NOMO-1 treated with dmso at 0.1 percent for 144 hours (cell line): ENCODE results near the gene RPS6KC1.
"Not testable (repeated sequence)": the region's sequence is repeated elsewhere in the genome, so short reads cannot be mapped to it uniquely, and the experiment has no call there.

Source experiments
- DNase-seq: peaks from one replicate; lab custom pipeline; 2025; ENCODE audit not compliant: unreplicated experiment; lab: John Stamatoyannopoulos, UW

Gene RPS6KC1

GRCh38 chr1:213273546-213273945 is 222.5 kb downstream of the RPS6KC1 start:
- no peak for DNase-seq

DNA sequence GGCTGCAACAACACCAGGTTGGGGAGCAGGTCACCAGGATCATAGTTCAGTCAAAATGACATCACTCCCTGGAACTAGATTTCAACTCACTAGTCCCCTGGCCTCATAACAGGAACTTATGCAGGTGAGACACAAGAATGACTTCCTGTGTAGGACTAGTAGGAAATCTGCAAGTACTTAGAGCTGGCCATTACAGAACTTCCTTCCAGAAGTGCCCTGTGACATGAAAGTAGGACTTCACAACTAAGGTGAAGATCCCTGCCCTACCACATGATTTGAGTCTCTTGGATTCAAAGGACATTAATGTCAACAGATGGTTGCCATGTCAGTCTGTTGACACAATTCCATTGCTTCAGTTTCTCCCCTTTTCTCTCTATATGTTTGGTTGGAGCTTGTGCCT is 223.1 kb downstream of the RPS6KC1 start:
- DNase-seq: no peak

GRCh38 chr1:213275293-213275692 is 224.3 kb downstream of the RPS6KC1 start:
- no peak for DNase-seq

GRCh38 chr1:213276236-213276635 is 225.2 kb downstream of the RPS6KC1 start:
- DNase-seq: no peak

DNA sequence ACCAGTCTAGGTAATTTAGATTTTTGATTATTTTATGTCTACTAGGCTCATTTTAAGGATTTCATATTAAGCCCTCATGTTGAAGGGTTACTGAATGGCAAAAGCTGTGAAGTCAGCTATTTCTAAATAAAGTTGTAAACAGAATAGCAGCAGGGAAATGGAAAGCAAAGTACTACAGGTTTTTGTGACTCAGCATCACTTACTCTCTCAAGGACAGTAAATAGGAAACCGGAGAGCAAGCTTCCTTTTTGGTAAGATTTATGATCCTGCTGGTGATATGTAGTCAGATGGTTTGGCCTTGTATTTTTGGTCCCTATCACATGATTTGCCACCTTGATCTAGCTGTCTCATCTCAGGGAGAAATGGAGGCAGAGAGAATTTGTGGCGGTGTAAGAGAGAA is 226.0 kb downstream of the RPS6KC1 start:
- no peak for DNase-seq

GRCh38 chr1:213279410-213279809 is 228.4 kb downstream of the RPS6KC1 start:
- DNase-seq: no peak

DNA sequence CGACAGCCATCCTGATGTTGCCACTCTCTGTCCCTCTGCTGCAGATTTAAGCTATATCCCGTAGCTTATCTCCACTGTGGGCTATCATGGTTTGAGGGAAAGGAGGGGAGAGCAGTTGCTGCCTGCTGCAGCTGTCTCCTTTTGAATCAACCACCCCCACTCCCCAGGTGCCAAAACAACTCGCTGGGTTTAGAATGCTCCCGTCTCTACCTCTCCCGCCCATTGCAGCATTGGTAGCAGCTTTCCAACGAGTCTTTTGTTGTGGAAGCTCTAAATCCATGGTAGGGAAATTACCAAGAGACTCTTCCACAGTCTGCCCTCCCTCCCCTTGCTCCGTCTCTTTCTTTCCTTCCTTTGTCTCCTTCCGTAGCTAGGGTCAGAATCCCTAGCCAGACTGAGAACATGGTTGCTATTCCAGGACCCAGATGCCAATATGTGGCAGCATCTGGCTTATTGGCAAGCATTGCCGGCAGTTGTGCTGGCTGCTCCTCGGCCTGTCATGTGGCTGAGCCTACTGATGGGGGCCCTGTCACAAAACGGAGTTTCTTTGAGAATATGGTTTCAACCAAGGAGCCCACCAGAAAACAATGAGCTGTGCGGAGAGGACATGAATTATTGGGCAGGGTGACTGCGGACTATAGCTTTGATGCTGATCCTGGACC is 230.7 kb downstream of the RPS6KC1 start:
- DNase-seq: no peak

GRCh38 chr1:213284626-213285025 is 233.6 kb downstream of the RPS6KC1 start:
- DNase-seq: no peak

GRCh38 chr1:213286235-213286634 is 235.2 kb downstream of the RPS6KC1 start:
- DNase-seq: no peak

DNA sequence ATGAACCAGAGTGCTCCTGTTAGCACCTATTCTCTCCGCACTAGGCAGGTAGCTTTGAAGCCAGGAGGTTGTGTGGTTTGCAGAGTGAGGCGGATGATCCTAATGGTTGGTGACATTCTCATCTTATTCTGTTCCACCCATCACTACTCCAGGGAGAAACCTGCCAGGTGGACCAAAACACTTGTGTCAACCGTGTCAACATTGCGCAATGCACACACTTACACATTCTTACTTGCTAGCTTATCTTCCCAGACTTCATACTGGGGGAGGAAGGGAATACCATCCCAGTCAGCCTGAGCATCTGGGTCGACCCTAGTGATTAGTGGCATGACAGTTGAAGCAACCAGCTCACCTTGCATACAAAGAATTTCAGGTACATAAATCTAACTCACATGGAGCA is 236.9 kb downstream of the RPS6KC1 start:
- DNase-seq: no peak

- no peak for DNase-seq
Observed at GRCh38 chr1:213291526-213291925, 240.5 kb downstream of the RPS6KC1 start.

GRCh38 chr1:213292614-213293013 is 241.6 kb downstream of the RPS6KC1 start:
- no peak for DNase-seq

DNA sequence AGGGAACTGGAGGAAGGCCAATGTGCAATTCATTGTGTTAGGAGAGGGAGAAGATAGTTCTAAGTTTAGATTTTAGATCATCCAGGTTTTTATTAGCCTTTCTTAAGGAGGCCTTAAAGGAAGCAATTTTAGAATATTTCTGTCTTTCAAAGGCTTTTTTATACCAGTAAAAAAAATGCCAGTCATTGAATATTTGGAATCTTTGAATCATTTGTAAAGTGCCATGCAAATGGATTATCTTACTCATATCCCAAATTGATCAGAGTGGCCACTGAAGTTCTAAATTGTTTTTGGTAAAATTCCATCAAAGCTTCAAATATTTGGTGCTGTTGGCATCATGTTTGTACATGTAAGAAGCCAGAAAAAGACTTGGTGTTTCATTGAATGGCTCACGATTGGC is 244.8 kb downstream of the RPS6KC1 start:
- DNase-seq: no peak

- no peak for DNase-seq
Observed at GRCh38 chr1:213296558-213296957, 245.5 kb downstream of the RPS6KC1 start.

DNA sequence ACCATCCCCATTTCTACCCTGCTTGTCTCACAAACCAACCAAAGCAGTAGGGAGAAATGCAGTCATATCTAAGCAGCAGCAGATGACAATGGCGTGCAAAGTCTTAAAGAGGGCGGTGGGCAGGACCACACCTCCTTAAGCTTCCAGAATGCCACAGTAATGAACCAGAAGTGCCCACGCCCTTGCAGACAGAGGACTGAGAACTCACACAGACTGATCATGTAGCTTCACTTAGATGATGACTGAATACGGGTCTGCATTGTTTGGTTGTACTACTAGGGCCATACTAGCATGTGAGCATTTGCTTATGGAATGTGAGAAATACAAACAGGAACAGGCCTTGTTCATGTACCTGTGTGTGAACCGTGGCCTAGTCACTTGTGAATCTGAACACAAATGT is 246.0 kb downstream of the RPS6KC1 start:
- DNase-seq: no peak

- DNase-seq: no peak
Observed at GRCh38 chr1:213300433-213300832, 249.4 kb downstream of the RPS6KC1 start.

- DNase-seq: not testable (repeated sequence)
Observed at GRCh38 chr1:213301524-213301923, 250.5 kb downstream of the RPS6KC1 start.

DNA sequence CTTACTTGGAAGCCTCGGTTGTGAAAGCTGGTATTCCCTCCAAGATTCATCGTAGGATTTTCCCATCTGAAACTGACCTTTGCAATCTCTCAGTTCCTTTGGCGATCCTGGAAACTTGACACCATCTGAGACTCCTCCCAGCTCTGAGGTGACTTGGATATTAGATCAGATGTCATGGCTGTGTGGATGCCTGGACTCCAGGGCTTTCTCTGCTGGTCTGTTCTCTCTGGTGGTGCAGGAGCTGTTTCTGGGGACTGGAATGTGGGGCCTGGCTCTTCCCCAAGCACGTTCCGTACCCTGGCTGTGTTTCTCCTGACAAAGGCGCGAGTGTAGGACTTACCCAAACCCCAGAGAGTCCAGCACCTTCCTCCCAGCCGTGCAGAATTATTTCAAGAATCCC is 252.2 kb downstream of the RPS6KC1 start:
- DNase-seq: no peak

DNA sequence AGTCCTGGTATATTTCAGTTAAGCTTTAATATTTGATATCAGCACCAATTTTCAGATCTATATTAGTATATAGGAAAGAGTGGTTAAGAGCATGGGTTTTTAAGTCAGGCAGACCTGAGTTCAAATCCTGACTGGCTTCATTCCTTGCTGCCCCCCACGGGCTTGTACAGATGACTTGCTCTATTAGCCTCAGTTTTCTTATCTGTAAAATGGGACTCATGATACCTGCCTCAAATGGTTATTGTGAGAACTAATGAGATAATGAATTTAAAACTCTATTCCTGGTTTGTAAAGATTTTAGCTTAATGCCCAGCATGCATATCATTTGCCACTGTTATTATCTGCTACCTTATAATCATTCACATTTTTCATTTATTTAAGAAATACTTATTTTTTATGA is 264.5 kb downstream of the RPS6KC1 start:
- no peak for DNase-seq

DNA sequence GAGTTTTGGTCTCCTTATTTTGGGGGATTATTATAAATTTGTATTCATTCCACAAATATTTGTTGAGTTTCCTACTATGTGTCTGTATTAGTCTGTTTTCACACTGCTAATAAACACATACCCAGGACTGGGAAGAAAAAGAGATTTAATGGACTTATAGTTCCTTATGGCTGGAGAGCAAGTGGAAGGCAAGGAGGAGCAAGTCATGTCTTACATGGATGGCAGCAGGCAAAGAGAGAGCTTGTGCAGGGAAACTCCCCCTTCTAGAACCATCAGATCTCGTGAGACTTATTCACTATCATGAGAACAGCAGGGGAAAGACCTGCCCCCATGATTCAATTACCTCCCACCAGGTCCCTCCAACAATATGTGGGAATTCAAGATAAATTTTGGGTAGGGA is 267.4 kb downstream of the RPS6KC1 start:
- not testable (repeated sequence) for DNase-seq

GRCh38 chr1:213320191-213320870 is 269.3 kb downstream of the RPS6KC1 start:
- DNase-seq: no peak
